DOHH2 (cell line): ENCODE data around the gene RPRML.
"Not testable (repeated sequence)": the region's sequence is repeated elsewhere in the genome, so short reads cannot be mapped to it uniquely, and the experiment has no call there.

Experiments
- H3F3A ChIP-seq: fragments of 200-600 bp; sonication (generic), shearing (Covaris generic); 2 replicates; pipeline ENCODE4 v1.6.0; 2016; ENCODE audit warnings: antibody characterized with exemption, mild to moderate bottlenecking; ENCODE audit not compliant: control insufficient read depth, insufficient read depth
- H3K27ac ChIP-seq: fragments of 200-600 bp; sonication (generic); 2 replicates; pipeline ENCODE4 v1.5.1; 2014; ENCODE audit warnings: low read depth, mild to moderate bottlenecking, low read length, moderate library complexity
- H3K27me3 ChIP-seq: fragments of 200-600 bp; sonication (generic); 2 replicates; pipeline ENCODE4 v1.6.1; 2014; ENCODE audit warnings: mild to moderate bottlenecking, low read length, mixed read lengths; ENCODE audit not compliant: control insufficient read depth
- H3K36me3 ChIP-seq: fragments of 200-600 bp; sonication (generic); 2 replicates; pipeline ENCODE4 v1.6.1; 2014; ENCODE audit warnings: mild to moderate bottlenecking, low read length, moderate library complexity, mixed read lengths; ENCODE audit not compliant: control insufficient read depth
- H3K4me1 ChIP-seq: fragments of 200-600 bp; sonication (generic); 2 replicates; pipeline ENCODE4 v1.6.1; 2014; ENCODE audit warnings: mild to moderate bottlenecking, low read length, mixed read lengths; ENCODE audit not compliant: control insufficient read depth
- H3K4me2 ChIP-seq: fragments of 200-600 bp; sonication (generic); 2 replicates; pipeline ENCODE4 v1.6.0; 2014; ENCODE audit warnings: mild to moderate bottlenecking, low read length, moderate library complexity
- H3K4me3 ChIP-seq: fragments of 200-600 bp; sonication (generic); 2 replicates; pipeline ENCODE4 v1.5.1; 2014; ENCODE audit warnings: mild to moderate bottlenecking, low read length, mixed read lengths
- H3K79me2 ChIP-seq: fragments of 200-600 bp; sonication (generic); 2 replicates; pipeline ENCODE4 v1.6.1; 2014; ENCODE audit warnings: mild to moderate bottlenecking, low read length, mixed read lengths; ENCODE audit not compliant: control insufficient read depth
- H3K9me2 ChIP-seq: fragments of 200-600 bp; sonication (generic); replicated peaks from 2 replicates; pipeline ENCODE4 v1.6.1; 2014; ENCODE audit warnings: mild to moderate bottlenecking, low read length, mixed read lengths; ENCODE audit not compliant: control insufficient read depth
- H3K9me3 ChIP-seq: fragments of 200-600 bp; sonication (generic); 2 replicates; pipeline ENCODE4 v1.6.1; 2014; ENCODE audit warnings: antibody characterized with exemption, low read length, mixed read lengths; ENCODE audit not compliant: control insufficient read depth, insufficient read depth
- H4K20me1 ChIP-seq: fragments of 200-600 bp; sonication (generic); 2 replicates; pipeline ENCODE4 v1.6.0; 2014; ENCODE audit warnings: low read depth, mild to moderate bottlenecking, antibody characterized with exemption, low read length, moderate library complexity; ENCODE audit not compliant: control insufficient read depth, insufficient read depth
- EZH2phosphoT487 ChIP-seq: fragments of 200-600 bp; sonication (generic); IDR thresholded peaks from 2 replicates; pipeline ENCODE4 v1.6.1; 2017; ENCODE audit warnings: borderline replicate concordance, mild to moderate bottlenecking, antibody characterized with exemption, low read length, moderate library complexity, mixed read lengths
- TF ChIP-seq, protein P1 (sequence below): fragments of 200-600 bp; sonication (generic); IDR thresholded peaks from one replicate; pipeline ENCODE4 v1.5.1; 2014; ENCODE audit warnings: antibody characterized with exemption, mild to moderate bottlenecking, low read depth, low read length; ENCODE audit not compliant: poor library complexity, severe bottlenecking

Gene RPRML

DNA sequence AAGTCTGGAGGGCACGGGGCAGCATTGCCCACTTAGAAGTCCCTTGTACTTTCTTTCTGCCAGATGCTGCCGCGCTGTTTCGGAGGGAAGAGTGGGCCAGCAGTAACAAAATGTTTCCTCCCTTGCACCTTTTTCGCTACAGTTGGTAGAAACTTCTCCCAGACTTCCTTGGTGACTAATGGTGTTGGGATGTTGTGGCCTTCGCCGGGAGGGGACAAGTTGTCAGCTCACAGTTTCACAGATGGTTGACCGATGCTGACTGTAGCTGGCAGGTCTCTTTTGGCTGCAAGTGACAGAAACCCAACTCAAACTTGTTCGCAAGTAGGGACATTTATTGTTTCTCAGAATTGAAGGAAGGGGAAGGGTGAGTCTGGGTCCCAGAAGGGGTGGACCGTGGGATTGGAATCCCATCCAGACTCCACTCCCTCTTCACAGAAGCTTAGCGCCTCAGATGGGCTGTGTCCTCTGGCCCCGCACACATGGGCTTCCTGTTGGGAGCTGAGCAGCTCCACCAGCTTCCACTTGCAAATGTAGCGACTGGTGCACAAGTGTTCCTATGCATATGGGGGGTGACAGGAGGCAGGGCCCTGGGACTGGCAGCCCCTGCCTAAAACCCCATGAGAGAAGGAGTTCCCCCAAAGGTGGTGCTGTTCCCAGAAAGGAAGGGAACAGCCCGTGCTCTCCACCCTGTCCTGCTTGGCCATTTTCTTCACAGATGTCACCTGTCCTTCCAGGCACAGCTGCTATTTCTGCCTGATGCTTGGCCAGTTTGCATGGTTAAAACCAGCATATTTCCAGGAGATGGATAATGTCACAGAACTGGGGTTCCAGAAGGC lies 30.9 kb upstream of the RPRML start:
- Histone ChIP-seq H4K20me1 (no peaks in the 10 kb centered on the region), H3K27ac (no peak overlapping the region), H3K9me2 (no peaks in the 10 kb centered on the region), H3K4me1 (peaks cover 3% of the 10 kb centered on the region; the same call in 1 of the 2 replicates), H3K36me3 (no peaks in the 10 kb centered on the region), H3F3A (no peaks in the 10 kb centered on the region), H3K4me2 (no peak overlapping the region), H3K27me3 (no peaks in the 10 kb centered on the region), H3K4me3 (no peak overlapping the region), H3K79me2 (no peaks in the 10 kb centered on the region), H3K9me3 (no peaks in the 10 kb centered on the region)
- TF ChIP-seq, protein P1, sequence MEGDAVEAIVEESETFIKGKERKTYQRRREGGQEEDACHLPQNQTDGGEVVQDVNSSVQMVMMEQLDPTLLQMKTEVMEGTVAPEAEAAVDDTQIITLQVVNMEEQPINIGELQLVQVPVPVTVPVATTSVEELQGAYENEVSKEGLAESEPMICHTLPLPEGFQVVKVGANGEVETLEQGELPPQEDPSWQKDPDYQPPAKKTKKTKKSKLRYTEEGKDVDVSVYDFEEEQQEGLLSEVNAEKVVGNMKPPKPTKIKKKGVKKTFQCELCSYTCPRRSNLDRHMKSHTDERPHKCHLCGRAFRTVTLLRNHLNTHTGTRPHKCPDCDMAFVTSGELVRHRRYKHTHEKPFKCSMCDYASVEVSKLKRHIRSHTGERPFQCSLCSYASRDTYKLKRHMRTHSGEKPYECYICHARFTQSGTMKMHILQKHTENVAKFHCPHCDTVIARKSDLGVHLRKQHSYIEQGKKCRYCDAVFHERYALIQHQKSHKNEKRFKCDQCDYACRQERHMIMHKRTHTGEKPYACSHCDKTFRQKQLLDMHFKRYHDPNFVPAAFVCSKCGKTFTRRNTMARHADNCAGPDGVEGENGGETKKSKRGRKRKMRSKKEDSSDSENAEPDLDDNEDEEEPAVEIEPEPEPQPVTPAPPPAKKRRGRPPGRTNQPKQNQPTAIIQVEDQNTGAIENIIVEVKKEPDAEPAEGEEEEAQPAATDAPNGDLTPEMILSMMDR = no peak
- no peak for TF ChIP-seq EZH2phosphoT487

DNA sequence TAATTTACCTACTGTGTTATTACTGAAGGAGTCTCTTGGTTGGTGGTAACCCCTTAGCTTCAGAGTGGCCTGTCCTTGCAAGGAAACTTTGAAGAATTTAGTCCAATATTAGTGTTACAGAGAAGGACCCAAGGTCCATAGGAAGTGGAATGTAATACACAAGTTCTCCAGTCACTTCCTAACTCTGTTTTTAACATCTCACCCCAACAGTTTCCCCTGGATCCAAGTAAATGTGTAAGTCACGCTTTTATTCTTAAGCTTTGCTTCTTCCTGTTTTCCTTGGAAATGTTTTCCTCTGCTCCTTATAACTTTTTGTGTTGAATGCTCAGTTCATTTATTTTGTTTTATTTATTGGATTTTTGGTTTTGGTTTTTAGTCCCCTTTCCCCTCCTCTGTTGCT lies 25.9 kb upstream of the RPRML start:
- H3K4me2 ChIP-seq = no peak overlapping the region
- H3K79me2 ChIP-seq = no peaks in the 10 kb centered on the region
- H3K4me1 ChIP-seq = peaks cover 11% of the 10 kb centered on the region
- no peaks in the 10 kb centered on the region for H4K20me1 ChIP-seq
- TF ChIP-seq EZH2phosphoT487 = no peak
- TF ChIP-seq, protein P1 = no peak
- no peaks in the 10 kb centered on the region for H3K36me3 ChIP-seq
- H3F3A ChIP-seq = no peaks in the 10 kb centered on the region
- H3K27ac ChIP-seq = no peak overlapping the region
- H3K4me3 ChIP-seq = no peak overlapping the region
- H3K9me2 ChIP-seq = no peaks in the 10 kb centered on the region
- no peaks in the 10 kb centered on the region for H3K27me3 ChIP-seq
- H3K9me3 ChIP-seq = no peaks in the 10 kb centered on the region

DNA sequence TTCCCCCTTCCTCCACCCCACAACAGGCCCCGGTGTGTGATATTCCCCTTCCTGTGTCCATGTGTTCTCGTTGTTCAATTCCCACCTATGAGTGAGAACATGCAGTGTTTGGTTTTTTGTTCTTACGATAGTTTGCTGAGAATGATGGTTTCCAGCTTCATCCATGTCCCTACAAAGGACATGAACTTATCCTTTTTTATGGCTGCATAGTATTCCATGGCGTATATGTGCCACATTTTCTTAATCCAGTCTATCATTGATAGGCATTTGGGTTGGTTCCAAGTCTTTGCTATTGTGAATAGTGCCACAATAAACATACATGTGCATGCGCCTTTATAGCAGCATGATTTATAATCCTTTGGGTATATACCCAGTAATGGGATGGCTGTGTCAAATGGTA lies 24.8 kb upstream of the RPRML start:
- H3K79me2 ChIP-seq, H3K9me2 ChIP-seq, H3K27ac ChIP-seq, H4K20me1 ChIP-seq, H3K27me3 ChIP-seq, H3F3A ChIP-seq, H3K9me3 ChIP-seq, H3K36me3 ChIP-seq, H3K4me3 ChIP-seq, H3K4me2 ChIP-seq: not testable (repeated sequence)
- peaks cover 11% of the 10 kb centered on the region for H3K4me1 ChIP-seq

DNA sequence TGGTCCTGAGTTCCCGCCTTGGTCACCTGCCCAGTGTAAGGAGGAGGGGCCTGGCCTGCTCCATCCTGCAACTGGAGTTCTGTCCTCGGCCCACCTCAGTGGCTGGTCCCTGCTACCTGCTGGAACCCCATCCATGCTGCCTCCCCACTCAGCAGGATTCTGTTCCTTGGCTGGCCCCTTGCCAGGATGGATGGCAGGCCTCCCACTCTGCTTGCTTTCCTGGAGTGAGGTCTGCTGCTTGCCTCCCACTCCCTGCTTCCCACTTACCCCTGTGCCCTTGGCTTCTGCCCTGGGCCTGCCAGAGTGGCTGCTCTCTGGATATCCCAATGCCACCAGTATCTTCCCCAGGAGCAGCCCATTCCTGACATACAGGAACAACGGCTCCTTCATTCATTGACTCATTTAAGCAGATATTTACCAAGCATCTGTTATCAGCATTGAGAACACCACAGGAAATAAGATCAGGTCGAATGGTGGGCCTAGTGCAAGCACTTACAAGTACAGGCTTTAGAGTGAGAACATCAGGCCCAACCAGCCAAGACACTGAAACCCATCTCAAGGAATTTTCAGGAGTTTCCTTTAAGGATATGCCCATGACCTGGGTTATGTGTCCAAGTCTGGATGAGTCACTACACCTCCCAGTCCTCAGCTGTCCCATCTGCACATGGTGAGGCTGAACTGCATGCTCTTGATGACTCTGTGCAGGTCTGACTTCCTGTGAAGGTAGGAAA lies 17.0 kb upstream of the RPRML start:
- no peak overlapping the region for H3K4me3 ChIP-seq
- no peaks in the 10 kb centered on the region for H3K9me2 ChIP-seq
- no peaks in the 10 kb centered on the region for H3K9me3 ChIP-seq
- peaks cover 30% of the 10 kb centered on the region for H3K4me1 ChIP-seq
- H3K36me3 ChIP-seq = no peaks in the 10 kb centered on the region
- H4K20me1 ChIP-seq = no peaks in the 10 kb centered on the region
- H3K4me2 ChIP-seq = no peak overlapping the region
- TF ChIP-seq, protein P1 = no peak
- TF ChIP-seq EZH2phosphoT487 = no peak
- H3K27ac ChIP-seq = no peak overlapping the region
- no peaks in the 10 kb centered on the region for H3K27me3 ChIP-seq
- no peaks in the 10 kb centered on the region for H3K79me2 ChIP-seq
- no peaks in the 10 kb centered on the region for H3F3A ChIP-seq
